ENCODE results near the gene TIE1. TPM values are rescaled to one million over a fixed set of nuclear protein-coding genes. Genes with fewer than 3 reads are reported as not detected.

The TIE1 gene
- total RNA-seq, 2 experiments from 2014 or later = 0.15 to 0.66 TPM

- H3K4me1 ChIP-seq (ENCODE audit: insufficient read depth, low read length, poor library complexity, severe bottlenecking) = peaks cover 7% of the 10 kb centered on the region
- no peak overlapping the region for H2AFZ ChIP-seq (ENCODE audit: low read length)
- no peaks in the 10 kb centered on the region for H4K20me1 ChIP-seq (ENCODE audit: insufficient read depth, low read length)
- ChIA-PET POLR2A (no interaction called here), CTCF (ENCODE audit: unreplicated experiment) (no interaction called here)
- H3K9me2 ChIP-seq (ENCODE audit: insufficient read depth, low read length) = no peaks in the 10 kb centered on the region
- H3K79me2 ChIP-seq (ENCODE audit: insufficient read depth, low read depth, low read length) = no peaks in the 10 kb centered on the region
- H3K4me2 ChIP-seq (ENCODE audit: low read length) = no peak overlapping the region
- TF ChIP-seq CTCF (conservative IDR thresholded peaks at IDR 0.05; ENCODE audit: low read length) (no peak), EZH2phosphoT487 (IDR thresholded peaks at IDR 0.05; ENCODE audit: borderline replicate concordance, low read depth, low read length) (no peak)
- no peak overlapping the region for H3K27ac ChIP-seq (ENCODE audit: low read depth, low read length, poor library complexity, severe bottlenecking)
- intact Hi-C loops (cut with micrococcal nuclease; ENCODE audit: unreplicated experiment) = no loop called here
- no peaks in the 10 kb centered on the region for H3K36me3 ChIP-seq (ENCODE audit: insufficient read depth, low read length)
- BruUV-seq (replicated peaks) = no TSS peak
- no peak overlapping the region for H3K4me3 ChIP-seq (ENCODE audit: low read depth, low read length, poor library complexity, severe bottlenecking)
- H3K9me3 ChIP-seq (ENCODE audit: low read length) = no peaks in the 10 kb centered on the region
- no peak for DNase-seq (ENCODE audit: low spot score)
Measured at GRCh38 chr1:43279161-43279560, 21.6 kb upstream of the TIE1 start.

GRCh38 chr1:43279666-43280065 lies 21.1 kb upstream of the TIE1 start:
- Histone ChIP-seq H3K4me2 (ENCODE audit: low read length) (no peak overlapping the region), H3K79me2 (ENCODE audit: insufficient read depth, low read depth, low read length) (no peaks in the 10 kb centered on the region), H2AFZ (ENCODE audit: low read length) (no peak overlapping the region), H3K9me2 (ENCODE audit: insufficient read depth, low read length) (no peaks in the 10 kb centered on the region), H3K27ac (ENCODE audit: low read depth, low read length, poor library complexity, severe bottlenecking) (no peak overlapping the region), H3K4me3 (ENCODE audit: low read depth, low read length, poor library complexity, severe bottlenecking) (no peak overlapping the region), H3K36me3 (ENCODE audit: insufficient read depth, low read length) (no peaks in the 10 kb centered on the region), H3K4me1 (ENCODE audit: insufficient read depth, low read length, poor library complexity, severe bottlenecking) (peaks cover 2% of the 10 kb centered on the region), H4K20me1 (ENCODE audit: insufficient read depth, low read length) (no peaks in the 10 kb centered on the region), H3K9me3 (ENCODE audit: low read length) (no peaks in the 10 kb centered on the region)
- intact Hi-C loops (cut with micrococcal nuclease; ENCODE audit: unreplicated experiment) = no loop called here
- no peak for DNase-seq (ENCODE audit: low spot score)
- POLR2A ChIA-PET = no interaction called here
- TF ChIP-seq EZH2phosphoT487 (IDR thresholded peaks at IDR 0.05; ENCODE audit: borderline replicate concordance, low read depth, low read length) (no peak), CTCF (conservative IDR thresholded peaks at IDR 0.05; ENCODE audit: low read length) (no peak)
- no TSS peak for BruUV-seq (replicated peaks)
- CTCF ChIA-PET (ENCODE audit: unreplicated experiment) = interaction anchor here (0.9 kb wide), 1 partner anchor 88 kb away, joined by 3 read pairs; no protein-coding TSS in a partner anchor

- CTCF ChIA-PET (ENCODE audit: unreplicated experiment) = no interaction called here
- Histone ChIP-seq H3K36me3 (ENCODE audit: insufficient read depth, low read length) (no peaks in the 10 kb centered on the region), H3K9me2 (ENCODE audit: insufficient read depth, low read length) (no peaks in the 10 kb centered on the region), H2AFZ (ENCODE audit: low read length) (no peak overlapping the region), H3K27ac (ENCODE audit: low read depth, low read length, poor library complexity, severe bottlenecking) (no peak overlapping the region), H4K20me1 (ENCODE audit: insufficient read depth, low read length) (no peaks in the 10 kb centered on the region), H3K4me2 (ENCODE audit: low read length) (no peak overlapping the region), H3K4me3 (ENCODE audit: low read depth, low read length, poor library complexity, severe bottlenecking) (no peak overlapping the region), H3K9me3 (ENCODE audit: low read length) (no peaks in the 10 kb centered on the region), H3K4me1 (ENCODE audit: insufficient read depth, low read length, poor library complexity, severe bottlenecking) (no peaks in the 10 kb centered on the region), H3K79me2 (ENCODE audit: insufficient read depth, low read depth, low read length) (no peaks in the 10 kb centered on the region)
- TF ChIP-seq CTCF (conservative IDR thresholded peaks at IDR 0.05; ENCODE audit: low read length) (no peak), EZH2phosphoT487 (IDR thresholded peaks at IDR 0.05; ENCODE audit: borderline replicate concordance, low read depth, low read length) (no peak)
- DNase-seq (ENCODE audit: low spot score) = no peak
- no TSS peak for BruUV-seq (replicated peaks)
- POLR2A ChIA-PET = interaction anchor here (0.6 to 0.7 kb wide), 2 partner anchors 28 to 1679 kb away, joined by 3 to 4 read pairs; no protein-coding TSS in a partner anchor
- intact Hi-C loops (cut with micrococcal nuclease; ENCODE audit: unreplicated experiment) = no loop called here
Measured at GRCh38 chr1:43280692-43281091, 20.1 kb upstream of the TIE1 start.
